HepG2 (cell line): ENCODE measurements around the gene ETV5. TPM values are rescaled to one million over a fixed set of nuclear protein-coding genes. Genes with fewer than 3 reads are reported as not detected.

ENCODE experiments used
- BCL6 ChIP-seq: IDR thresholded peaks from 2 replicates; pipeline ENCODE4 v1.6.1; 2016; ENCODE audit warnings: missing genetic modification reagents, missing compliant biosample characterization
- CREB1 ChIP-seq, 2 experiments: fragments of 450-650 bp in 1 of 2; IDR thresholded peaks; 2 replicates each; pipeline ENCODE4 v1.6.1; 2016 to 2017; ENCODE audit warnings: control low read depth in 1 of 2, mild to moderate bottlenecking in 1 of 2, missing compliant biosample characterization in 1 of 2, missing genetic modification characterization in 1 of 2
- ERF ChIP-seq: IDR thresholded peaks from 2 replicates; pipeline ENCODE4 v1.6.1; 2018; ENCODE audit warnings: missing biosample characterization, missing genetic modification reagents
- FOXA3 ChIP-seq: IDR thresholded peaks from 2 replicates; pipeline ENCODE4 v1.6.1; 2016; ENCODE audit warnings: missing genetic modification reagents, missing compliant biosample characterization
- HOMEZ ChIP-seq: IDR thresholded peaks from 2 replicates; pipeline ENCODE4 v1.6.1; 2016; ENCODE audit warnings: low read depth
- HOXD1 ChIP-seq: sonication (generic); formaldehyde crosslinking; IDR thresholded peaks from 2 replicates; pipeline ENCODE4 v1.5.0; 2020; ENCODE audit warnings: missing genetic modification reagents
- KDM5A ChIP-seq: fragments of 200-600 bp; sonication (generic); IDR thresholded peaks from 2 replicates; pipeline ENCODE4 v1.7.0; 2018; ENCODE audit warnings: antibody characterized with exemption, mild to moderate bottlenecking, low read length, borderline replicate concordance
- MYNN ChIP-seq: sonication (generic); formaldehyde crosslinking; IDR thresholded peaks from 2 replicates; pipeline ENCODE4 v1.4.0; 2020; ENCODE audit warnings: mild to moderate bottlenecking, low read depth, missing genetic modification reagents
- NONO ChIP-seq, 2 experiments: fragments of 450-650 bp in 1 of 2; sonication (generic) in 1 of 2; formaldehyde crosslinking in 1 of 2; IDR thresholded peaks in 1 of 2; conservative IDR thresholded peaks in 1 of 2; 2 replicates each; pipeline versions ENCODE4 v1.6.1 to v1.8.0; 2017 to 2022; ENCODE audit warnings: mild to moderate bottlenecking in 1 of 2, missing genetic modification reagents in 1 of 2, moderate library complexity in 1 of 2
- RAD51 ChIP-seq: fragments of 450-650 bp; IDR thresholded peaks from 2 replicates; pipeline ENCODE4 v1.6.1; 2016; ENCODE audit warnings: borderline replicate concordance
- RNF2 ChIP-seq: fragments of 450-650 bp; conservative IDR thresholded peaks from 2 replicates; pipeline ENCODE4 v1.6.1; 2016; ENCODE audit warnings: low read depth
- SPEN ChIP-seq: sonication (generic); formaldehyde crosslinking; IDR thresholded peaks from 2 replicates; pipeline ENCODE4 v1.5.1; 2020; ENCODE audit warnings: low read depth, mild to moderate bottlenecking, missing genetic modification reagents
- TCF7 ChIP-seq: sonication (generic); IDR thresholded peaks from 2 replicates; pipeline ENCODE4 v1.6.1; 2016; ENCODE audit warnings: antibody characterized with exemption, low read depth
- TRAFD1 ChIP-seq: sonication (generic); formaldehyde crosslinking; IDR thresholded peaks from 2 replicates; pipeline ENCODE4 v1.5.1; 2020; ENCODE audit warnings: missing genetic modification reagents, mild to moderate bottlenecking, borderline replicate concordance
- ZFP82 ChIP-seq: sonication (generic); formaldehyde crosslinking; IDR thresholded peaks from 2 replicates; pipeline ENCODE4 v1.5.1; 2020; ENCODE audit warnings: mild to moderate bottlenecking, missing genetic modification reagents, borderline replicate concordance
- ZFYVE20 ChIP-seq: sonication (generic); formaldehyde crosslinking; IDR thresholded peaks from 2 replicates; pipeline ENCODE4 v1.8.0; 2023; ENCODE audit warnings: low read depth, mild to moderate bottlenecking, moderate library complexity, missing genetic modification reagents, borderline replicate concordance
- ZNF354B ChIP-seq: sonication (generic); formaldehyde crosslinking; IDR thresholded peaks from 2 replicates; pipeline ENCODE4 v1.8.0; 2022; ENCODE audit warnings: mild to moderate bottlenecking, missing genetic modification reagents
- ZNF614 ChIP-seq: IDR thresholded peaks from 2 replicates; pipeline ENCODE4 v1.6.1; 2018; ENCODE audit warnings: missing biosample characterization, missing genetic modification reagents, inconsistent platforms, borderline replicate concordance
- polyA plus RNA-seq, 8 experiments: library from polyadenylated mRNA; depleted of rRNA in 3 of 8; stranded (reverse) in 7 of 8; unstranded in 1 of 8; fragments of >200 nt; fragmentation: Illumina TruSeq in 4 of 8; extraction: Trizol in 4 of 8; gene quantifications; 2 replicates each; pipeline versions ENCODE4 v1.2.1 to v1.2.3, GENCODE V29; 2011 to 2016; ENCODE audit warnings: low read depth in 4 of 8, missing spikeins in 1 of 8, mixed read lengths in 1 of 8; ENCODE audit not compliant: insufficient read depth in 1 of 8
- total RNA-seq, 5 experiments: library from RNA; depleted of rRNA; stranded (reverse); fragments of >200 nt; fragmentation: Illumina TruSeq; extraction: Trizol; gene quantifications; 2 replicates each; pipeline ENCODE4 v1.2.3, GENCODE V29; 2016; ENCODE audit warnings: low read depth in 1 of 5
- TF ChIP-seq, protein P1 (sequence below): sonication (generic); formaldehyde crosslinking; IDR thresholded peaks from 2 replicates; pipeline ENCODE4 v1.4.0; 2020; ENCODE audit warnings: missing genetic modification reagents
- TF ChIP-seq, protein P2 (sequence below): IDR thresholded peaks from 2 replicates; pipeline ENCODE4 v1.6.1; 2016; ENCODE audit warnings: mild to moderate bottlenecking

The ETV5 gene
- total and polyA plus RNA-seq, 2 of the 13 experiments (the other 11 are each of a cell fraction or from before 2014, with no cell fraction given): 52.9 to 57.2 TPM

DNA sequence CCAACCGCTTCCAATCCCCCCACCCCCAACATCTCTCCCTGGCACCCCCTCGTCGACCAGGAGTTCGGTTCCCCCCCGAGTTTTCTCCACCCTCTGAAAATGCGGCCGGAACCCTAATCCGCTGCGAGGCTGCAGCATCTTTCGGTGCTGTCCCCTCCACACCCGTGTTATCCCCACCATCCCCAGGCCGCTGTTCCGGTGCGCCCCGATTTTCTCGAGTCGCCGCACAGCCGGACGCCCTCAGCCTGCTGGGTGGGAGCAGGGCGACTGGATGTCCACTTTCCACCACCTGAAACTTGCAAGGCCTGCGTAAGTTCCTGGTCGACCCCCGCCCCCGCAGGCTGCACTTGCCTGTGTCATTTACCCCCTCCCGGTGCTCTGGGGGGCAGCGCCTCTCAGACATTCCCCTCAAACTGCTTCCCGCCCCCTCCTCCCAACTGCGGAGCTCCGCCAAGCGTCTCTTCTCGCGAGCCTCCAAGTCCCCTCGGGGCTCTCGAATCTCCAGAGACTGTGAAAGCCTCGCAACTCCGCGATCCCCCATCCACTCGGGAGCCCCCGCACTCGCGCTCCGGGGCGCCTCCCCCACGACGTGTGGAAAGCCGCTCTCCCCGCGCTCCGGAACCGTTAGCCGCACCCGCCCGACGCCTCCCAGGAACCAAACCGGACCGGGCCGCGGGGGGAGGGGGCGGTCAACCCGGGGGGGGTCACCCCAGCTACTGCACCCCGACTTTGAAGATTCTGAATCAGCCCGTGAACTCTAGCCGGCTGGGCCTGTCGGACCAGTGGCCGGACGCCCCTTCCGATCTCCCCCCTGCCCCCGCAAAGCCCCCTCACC is 566 bp downstream of the ETV5 start (continued):
- TF ChIP-seq TRAFD1 (CRISPR knock-in tag): no peak
- TF ChIP-seq NONO (IDR thresholded peaks at IDR 0.05): no peak
- peak; percentile 12; the same call in 1 of the 2 replicates for TF ChIP-seq NONO (CRISPR knock-in tag; conservative IDR thresholded peaks at IDR 0.05)
- no peak; the same call in 1 of the 2 replicates for TF ChIP-seq SPEN
- TF ChIP-seq ERF (CRISPR knock-in tag): no peak
- 0 out of 2 replicates have a peak, but pooled peaks have one; percentile 19 for TF ChIP-seq HOXD1 (CRISPR knock-in tag)
- no peak for TF ChIP-seq BCL6 (CRISPR knock-in tag)
- no peak for TF ChIP-seq MYNN (CRISPR knock-in tag)
- TF ChIP-seq TCF7: no peak
- TF ChIP-seq ZFYVE20 (CRISPR knock-in tag): no peak
- no peak for TF ChIP-seq RAD51
- TF ChIP-seq KDM5A: no peak
- TF ChIP-seq, protein P1, sequence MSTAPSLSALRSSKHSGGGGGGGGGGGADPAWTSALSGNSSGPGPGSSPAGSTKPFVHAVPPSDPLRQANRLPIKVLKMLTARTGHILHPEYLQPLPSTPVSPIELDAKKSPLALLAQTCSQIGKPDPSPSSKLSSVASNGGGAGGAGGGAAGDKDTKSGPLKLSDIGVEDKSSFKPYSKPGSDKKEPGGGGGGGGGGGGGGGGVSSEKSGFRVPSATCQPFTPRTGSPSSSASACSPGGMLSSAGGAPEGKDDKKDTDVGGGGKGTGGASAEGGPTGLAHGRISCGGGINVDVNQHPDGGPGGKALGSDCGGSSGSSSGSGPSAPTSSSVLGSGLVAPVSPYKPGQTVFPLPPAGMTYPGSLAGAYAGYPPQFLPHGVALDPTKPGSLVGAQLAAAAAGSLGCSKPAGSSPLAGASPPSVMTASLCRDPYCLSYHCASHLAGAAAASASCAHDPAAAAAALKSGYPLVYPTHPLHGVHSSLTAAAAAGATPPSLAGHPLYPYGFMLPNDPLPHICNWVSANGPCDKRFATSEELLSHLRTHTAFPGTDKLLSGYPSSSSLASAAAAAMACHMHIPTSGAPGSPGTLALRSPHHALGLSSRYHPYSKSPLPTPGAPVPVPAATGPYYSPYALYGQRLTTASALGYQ (CRISPR knock-in tag): no peak
- no peak for TF ChIP-seq CREB1 (IDR thresholded peaks at IDR 0.05)
- TF ChIP-seq CREB1 (CRISPR knock-in tag; IDR thresholded peaks at IDR 0.05): no peak
- TF ChIP-seq HOMEZ: no peak
- TF ChIP-seq RNF2: no peak
- TF ChIP-seq ZNF614 (CRISPR knock-in tag): no peak
- no peak for TF ChIP-seq FOXA3 (CRISPR knock-in tag)
- TF ChIP-seq, protein P2, sequence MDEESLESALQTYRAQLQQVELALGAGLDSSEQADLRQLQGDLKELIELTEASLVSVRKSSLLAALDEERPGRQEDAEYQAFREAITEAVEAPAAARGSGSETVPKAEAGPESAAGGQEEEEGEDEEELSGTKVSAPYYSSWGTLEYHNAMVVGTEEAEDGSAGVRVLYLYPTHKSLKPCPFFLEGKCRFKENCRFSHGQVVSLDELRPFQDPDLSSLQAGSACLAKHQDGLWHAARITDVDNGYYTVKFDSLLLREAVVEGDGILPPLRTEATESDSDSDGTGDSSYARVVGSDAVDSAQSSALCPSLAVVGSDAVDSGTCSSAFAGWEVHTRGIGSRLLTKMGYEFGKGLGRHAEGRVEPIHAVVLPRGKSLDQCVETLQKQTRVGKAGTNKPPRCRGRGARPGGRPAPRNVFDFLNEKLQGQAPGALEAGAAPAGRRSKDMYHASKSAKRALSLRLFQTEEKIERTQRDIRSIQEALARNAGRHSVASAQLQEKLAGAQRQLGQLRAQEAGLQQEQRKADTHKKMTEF (CRISPR knock-in tag): no peak
- no peak for TF ChIP-seq ZFP82 (CRISPR knock-in tag)
- TF ChIP-seq ZNF354B: no peak
